Mucosa of descending colon (tissue), 3 donors: ENCODE data around the gene RORC. TPM values are rescaled to one million over a fixed set of nuclear protein-coding genes. Genes with fewer than 3 reads are reported as not detected.

ENCODE experiments used
- ATAC-seq: fragments of 200-7000 bp; cut with Tn5 transposase; one replicate; pipeline ENCODE4 v1.9.1; 2020; ENCODE audit warnings: mild to moderate bottlenecking, moderate library complexity
- DNase-seq, 3 donors: peaks; one replicate each; pipeline ENCODE4 v3.0.0-alpha.2; 2020
- H3K36me3 ChIP-seq: fragments of 200-600 bp; one replicate; pipeline ENCODE4 v1.8.0; 2021; ENCODE audit warnings: low read depth, mild to moderate bottlenecking
- H3K4me1 ChIP-seq: fragments of 200-600 bp; one replicate; pipeline ENCODE4 v1.8.0; 2021; ENCODE audit warnings: low read depth, mild to moderate bottlenecking
- H3K4me3 ChIP-seq: fragments of 200-600 bp; one replicate; pipeline ENCODE4 v1.8.0; 2021; ENCODE audit warnings: mild to moderate bottlenecking
- H3K9me3 ChIP-seq: fragments of 200-600 bp; one replicate; pipeline ENCODE4 v1.8.0; 2021; ENCODE audit warnings: mild to moderate bottlenecking
- intact Hi-C, 2 donors: fragments of 100-400 bp; cut with DNase I in 1 of 2; cut with micrococcal nuclease in 1 of 2; formaldehyde crosslinking; loops; one replicate each; pipeline versions ENCODE4 v1.11.0 to v1.11.1; 2022; cut with DNase I, micrococcal nuclease
- total RNA-seq, 3 donors: library from RNA; stranded (reverse); fragmentation: NEBNext Ultra II Directional in 2 of 3; extraction: Animal tissue kit (Norgen Biotek cat#: 25700) in 2 of 3; gene quantifications; one replicate each; pipeline versions ENCODE4 v1.2.1 to v1.2.4, GENCODE V29; 2021 to 2023
- TF ChIP-seq, protein P1 (sequence below): fragments of 200-600 bp; IDR thresholded peaks from one replicate; pipeline ENCODE4 v1.8.0; 2022; ENCODE audit warnings: antibody characterized with exemption, mild to moderate bottlenecking
- donor health status: DM: no; HTN: no; CAD: no; lungs with moderate emphysema.
- donor health status: DM: no; HTN: no; CAD: no.
- donor health status: DM: no; HTN: yes; CAD: no.

The RORC gene
- total RNA-seq, 3 donors from 2014 or later = 9.5 to 29.5 (median 17.7) TPM

- ATAC-seq = peak; percentile 99
- H3K9me3 ChIP-seq = no peaks in the 10 kb centered on the region
- peaks cover 6% of the 10 kb centered on the region for H3K4me1 ChIP-seq
- peak; percentile 88 to 90 (median 89) for DNase-seq
- peak within 1 kb of the TSS; percentile 65 for H3K4me3 ChIP-seq
- TF ChIP-seq, protein P1, sequence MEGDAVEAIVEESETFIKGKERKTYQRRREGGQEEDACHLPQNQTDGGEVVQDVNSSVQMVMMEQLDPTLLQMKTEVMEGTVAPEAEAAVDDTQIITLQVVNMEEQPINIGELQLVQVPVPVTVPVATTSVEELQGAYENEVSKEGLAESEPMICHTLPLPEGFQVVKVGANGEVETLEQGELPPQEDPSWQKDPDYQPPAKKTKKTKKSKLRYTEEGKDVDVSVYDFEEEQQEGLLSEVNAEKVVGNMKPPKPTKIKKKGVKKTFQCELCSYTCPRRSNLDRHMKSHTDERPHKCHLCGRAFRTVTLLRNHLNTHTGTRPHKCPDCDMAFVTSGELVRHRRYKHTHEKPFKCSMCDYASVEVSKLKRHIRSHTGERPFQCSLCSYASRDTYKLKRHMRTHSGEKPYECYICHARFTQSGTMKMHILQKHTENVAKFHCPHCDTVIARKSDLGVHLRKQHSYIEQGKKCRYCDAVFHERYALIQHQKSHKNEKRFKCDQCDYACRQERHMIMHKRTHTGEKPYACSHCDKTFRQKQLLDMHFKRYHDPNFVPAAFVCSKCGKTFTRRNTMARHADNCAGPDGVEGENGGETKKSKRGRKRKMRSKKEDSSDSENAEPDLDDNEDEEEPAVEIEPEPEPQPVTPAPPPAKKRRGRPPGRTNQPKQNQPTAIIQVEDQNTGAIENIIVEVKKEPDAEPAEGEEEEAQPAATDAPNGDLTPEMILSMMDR = no peak
- no peaks in the 10 kb centered on the region for H3K36me3 ChIP-seq
- intact Hi-C loops = no loop called here
These were observed 68.4 kb downstream of the RORC start, which contains the start of gene MRPL9 for GRCh38 chr1:151762941-151763921. TSS of gene MRPL9 (minus strand) at chr1:151763496. CDS start at chr1:151763479, 17 bp downstream.

DNA sequence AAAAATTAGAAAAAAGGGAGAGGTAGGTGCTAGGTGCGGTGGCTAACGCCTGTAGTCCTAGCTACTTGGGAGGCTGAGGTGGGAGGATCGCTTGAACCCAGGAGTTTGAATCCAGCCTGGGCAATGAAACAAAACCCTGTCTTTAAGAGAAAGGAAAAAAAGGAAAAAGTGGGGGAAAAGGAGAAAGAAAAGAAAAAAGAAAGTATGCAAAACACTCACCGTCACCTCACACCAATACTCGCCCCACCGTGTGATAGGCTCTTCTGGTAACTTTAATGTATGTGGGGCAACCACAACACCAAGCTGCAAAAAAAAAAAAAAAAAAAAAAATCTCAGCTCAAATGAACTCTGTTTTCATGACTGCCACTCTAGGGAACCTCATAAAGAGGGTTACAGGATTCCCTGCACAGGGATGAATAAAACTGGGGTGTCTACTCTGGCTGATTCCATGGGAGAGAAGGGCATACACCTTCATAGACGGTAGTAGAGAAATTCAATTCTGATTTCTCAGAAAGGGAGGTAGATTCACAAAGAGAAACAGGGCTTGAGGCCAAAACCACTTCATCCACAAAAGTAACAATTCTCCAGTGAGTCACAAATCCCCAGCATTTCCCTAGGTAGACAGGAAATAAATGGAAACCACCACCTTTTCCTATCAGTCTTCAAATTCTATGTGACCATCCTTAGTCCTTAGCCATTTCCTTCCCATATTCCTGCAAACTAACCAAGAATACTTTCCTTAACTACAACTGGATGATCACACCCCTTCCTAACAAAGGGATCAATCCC is 70.8 kb downstream of the RORC start:
- Histone ChIP-seq H3K9me3 (no peaks in the 10 kb centered on the region), H3K4me3 (no peak overlapping the region), H3K36me3 (no peaks in the 10 kb centered on the region), H3K4me1 (peaks cover 6% of the 10 kb centered on the region)
- intact Hi-C loops = no loop called here
- DNase-seq (no peak), ATAC-seq (no peak)
- TF ChIP-seq, protein P1 = no peak

GRCh38 chr1:151759241-151759640 is 72.4 kb downstream of the RORC start:
- TF ChIP-seq, protein P1 = no peak
- DNase-seq (no peak), ATAC-seq (no peak)
- intact Hi-C loops = no loop called here
- H3K36me3 ChIP-seq = no peaks in the 10 kb centered on the region
- H3K4me3 ChIP-seq = no peak overlapping the region
- H3K4me1 ChIP-seq = peaks cover 6% of the 10 kb centered on the region
- no peaks in the 10 kb centered on the region for H3K9me3 ChIP-seq

DNA sequence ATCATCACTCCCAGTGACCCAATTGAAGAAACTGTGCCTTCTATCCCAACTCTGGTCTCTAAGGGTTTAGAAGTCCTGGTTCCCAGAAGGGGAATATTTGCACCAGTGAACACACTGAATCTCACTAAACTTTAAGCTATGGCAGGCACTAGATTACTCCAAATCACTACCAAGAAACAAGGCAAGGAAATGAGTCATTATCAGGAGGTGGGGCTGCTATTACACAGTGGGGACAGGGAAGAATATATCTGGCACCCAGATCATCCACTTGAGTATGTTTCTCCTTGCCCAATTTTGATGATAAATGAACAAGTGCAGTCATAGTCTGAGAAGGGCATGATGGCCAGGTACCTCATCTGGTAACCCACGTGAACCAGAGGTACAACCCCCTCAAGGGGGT is 75.3 kb downstream of the RORC start:
- DNase-seq (no peak), ATAC-seq (no peak)
- no peaks in the 10 kb centered on the region for H3K36me3 ChIP-seq

More for the DNA sequence above, 75.3 kb downstream of the RORC start:
- TF ChIP-seq, protein P1 = no peak
- intact Hi-C loops = no loop called here
- H3K4me3 ChIP-seq = no peak overlapping the region
- H3K4me1 ChIP-seq = no peaks in the 10 kb centered on the region
- H3K9me3 ChIP-seq = no peaks in the 10 kb centered on the region

Other genes starting within 250 kb of the RORC start
- 10 to 100 TPM; 25.5 to 59.0 (median 34.8) TPM for gene SNX27, start 219.8 kb downstream of the RORC start, total RNA-seq
- 1 to 10 TPM; 2.3 to 4.3 (median 2.8) TPM for gene CELF3, start 115.0 kb downstream of the RORC start, total RNA-seq
- gene RIIAD1, start 110.3 kb downstream of the RORC start, total RNA-seq = not detected
- gene MRPL9, start 68.3 kb downstream of the RORC start, total RNA-seq = 10 to 100 TPM; 46.5 to 51.2 (median 50.9) TPM
- 10 to 100 TPM in 1 of 3 donors, 1 to 10 TPM in 2; 5.8 to 11.4 (median 7.4) TPM for gene TDRKH, start 41.3 kb downstream of the RORC start, total RNA-seq
- under 1 TPM; 0.23 to 0.54 (median 0.24) TPM for gene LINGO4, start 26.4 kb downstream of the RORC start, total RNA-seq
- 1 to 10 TPM in 1 of 3 donors, under 1 TPM in 2; 0.51 to 1.0 (median 0.61) TPM for gene C2CD4D, start 8.0 kb upstream of the RORC start, total RNA-seq
- gene THEM5, start 21.9 kb upstream of the RORC start, total RNA-seq = not detected
- gene THEM4, start 77.7 kb upstream of the RORC start, total RNA-seq = 10 to 100 TPM in 2 of 3 donors, 1 to 10 TPM in 1; 9.1 to 12.7 (median 11.3) TPM
- 1,000 to 10,000 TPM in 2 of 3 donors, 100 to 1,000 TPM in 1; 540 to 1,335 (median 1,083) TPM for gene S100A10, start 162.1 kb upstream of the RORC start, total RNA-seq
- 100 to 1,000 TPM in 1 of 3 donors, 10 to 100 TPM in 2; 88.8 to 230 (median 93.8) TPM for gene S100A11, start 205.2 kb upstream of the RORC start, total RNA-seq